ENCODE measurements around the gene NISCH.

- TF ChIP-seq CTCF (IDR thresholded peaks at IDR 0.05) (no peak), ZFX (IDR thresholded peaks at IDR 0.05; ENCODE audit: borderline replicate concordance) (no peak)
These were observed 35.6 kb downstream of the NISCH start for GRCh38 chr3:52490939-52491526.

Measured in 22Rv1 (cell line).